Cerebellar cortex (tissue), 1 donor: ENCODE measurements around the gene PSMB10.
"Not testable (repeated sequence)": the region's sequence is repeated elsewhere in the genome, so short reads cannot be mapped to it uniquely, and the experiment has no call there.

Experiments
- DNase-seq: peaks from one replicate; pipeline ENCODE4 v3.0.0-alpha.2; 2015; ENCODE audit warnings: low spot score

The PSMB10 gene

GRCh38 chr16:67924140-67924906 is 12.3 kb downstream of the PSMB10 start:
- no peak for DNase-seq

GRCh38 chr16:67923414-67924116 is 13.1 kb downstream of the PSMB10 start:
- peak; percentile 71 for DNase-seq

GRCh38 chr16:67922740-67923139 is 13.9 kb downstream of the PSMB10 start:
- DNase-seq, result no peak

- no peak for DNase-seq
Measured at GRCh38 chr16:67922221-67922620, 14.4 kb downstream of the PSMB10 start.

- DNase-seq, result no peak
Measured at GRCh38 chr16:67919622-67920221, 16.9 kb downstream of the PSMB10 start.

GRCh38 chr16:67917852-67918236 is 18.8 kb downstream of the PSMB10 start:
- no peak for DNase-seq

GRCh38 chr16:67917140-67917851 is 19.4 kb downstream of the PSMB10 start:
- DNase-seq, result no peak

GRCh38 chr16:67915831-67916723 is 20.6 kb downstream of the PSMB10 start:
- DNase-seq, result no peak

GRCh38 chr16:67915496-67915769 is 21.2 kb downstream of the PSMB10 start:
- not testable (repeated sequence) for DNase-seq

GRCh38 chr16:67914758-67915495 is 21.7 kb downstream of the PSMB10 start:
- no peak for DNase-seq

GRCh38 chr16:67910158-67910557 is 26.5 kb downstream of the PSMB10 start:
- DNase-seq, result no peak

GRCh38 chr16:67909056-67909742 is 27.5 kb downstream of the PSMB10 start:
- no peak for DNase-seq

GRCh38 chr16:67907397-67908180 is 29.1 kb downstream of the PSMB10 start:
- DNase-seq, result no peak

- no peak for DNase-seq
Measured at GRCh38 chr16:67902831-67903230, 33.8 kb downstream of the PSMB10 start.

- DNase-seq, result no peak
Measured at GRCh38 chr16:67901734-67902133, 34.9 kb downstream of the PSMB10 start.

- DNase-seq, result peak; percentile 18
Measured at GRCh38 chr16:67897231-67897630, 39.4 kb downstream of the PSMB10 start.

- no peak for DNase-seq
Measured at GRCh38 chr16:67893743-67894399, 42.8 kb downstream of the PSMB10 start.

GRCh38 chr16:67892899-67893742 is 43.5 kb downstream of the PSMB10 start, which contains the start of gene PSKH1:
Gene PSKH1, plus strand, starts transcription at chr16:67893254. Its CDS starts 15,496 bp downstream, at chr16:67908750.
- peak; percentile 97 for DNase-seq
